H1 (cell line): ENCODE results near the gene CUEDC1. TPM values are rescaled to one million over a fixed set of nuclear protein-coding genes. Genes with fewer than 3 reads are reported as not detected.

Source experiments
- CTCF ChIA-PET: fragments of 300-600 bp; sonication (Branson Sonifier 250); formaldehyde crosslinking; loops from one replicate; lab custom pipeline; 2021; ENCODE audit not compliant: partially characterized antibody; lab: Charles Lee
- POLR2A ChIA-PET: fragments of 300-600 bp; sonication (Branson Sonifier 250); formaldehyde crosslinking; loops from one replicate; lab custom pipeline; 2021; ENCODE audit warnings: inconsistent platforms; ENCODE audit not compliant: partially characterized antibody; lab: Charles Lee
- DNase-seq, 2 experiments: peaks; one replicate each; pipeline versions ENCODE4 v3.0.0 to v3.0.0-alpha.2; 2010 to 2022; ENCODE audit warnings: low spot score in 2 of 2, low read depth in 1 of 2, mixed read lengths in 1 of 2
- FAIRE-seq: peaks from 2 replicates; lab custom pipeline; 2011; peaks lifted over from hg19 to GRCh38; lab: Jason Lieb, UNC
- H2AFZ ChIP-seq: 2 replicates; pipeline ENCODE4 v1.8.1; 2012; ENCODE audit warnings: low read length, inconsistent platforms
- H2AK5ac ChIP-seq: 2 replicates; pipeline ENCODE4 v1.6.1; 2013; ENCODE audit warnings: low read depth, low read length
- H2BK120ac ChIP-seq: replicated peaks from 2 replicates; pipeline ENCODE3; 2013; ENCODE audit warnings: low read depth, low read length, inconsistent platforms
- H2BK12ac ChIP-seq: 2 replicates; pipeline ENCODE4 v1.6.1; 2013; ENCODE audit warnings: low read depth, low read length
- H2BK15ac ChIP-seq: 2 replicates; pipeline ENCODE4 v1.6.1; 2013; ENCODE audit warnings: low read length
- H2BK20ac ChIP-seq: 2 replicates; pipeline ENCODE4 v1.6.1; 2013; ENCODE audit warnings: low read length
- H2BK5ac ChIP-seq: 2 replicates; pipeline ENCODE4 v1.6.1; 2013; ENCODE audit warnings: low read depth, low read length
- H3K14ac ChIP-seq: 2 replicates; pipeline ENCODE4 v1.6.1; 2013; ENCODE audit warnings: inconsistent platforms; ENCODE audit not compliant: insufficient read length
- H3K18ac ChIP-seq: 2 replicates; pipeline ENCODE4 v1.6.1; 2013; ENCODE audit warnings: low read length; ENCODE audit errors: extremely low read depth
- H3K23ac ChIP-seq: 2 replicates; pipeline ENCODE4 v1.6.1; 2013; ENCODE audit warnings: inconsistent platforms; ENCODE audit not compliant: insufficient read length
- H3K23me2 ChIP-seq: 2 replicates; pipeline ENCODE4 v1.6.1; 2013; ENCODE audit warnings: low read depth, low read length
- H3K27ac ChIP-seq: 2 replicates; pipeline ENCODE4 v1.6.1; 2011; ENCODE audit warnings: low read depth, low read length, inconsistent platforms
- H3K27me3 ChIP-seq, 4 experiments: replicated peaks in 1 of 4; 1 replicate in 1 of 4; 2 replicates in 3 of 4; pipeline versions ENCODE4 v1.6.1 to v1.8.1; 2011 to 2013; ENCODE audit warnings: low read length in 3 of 4, mild to moderate bottlenecking in 3 of 4, inconsistent platforms in 2 of 4, mixed read lengths in 2 of 4, moderate library complexity in 1 of 4; ENCODE audit not compliant: control insufficient read depth in 3 of 4, insufficient read depth in 3 of 4; ENCODE audit errors: extremely low read depth in 1 of 4
- H3K36me3 ChIP-seq, 4 experiments: 2 replicates each; pipeline versions ENCODE4 v1.6.1 to v1.8.1; 2011 to 2013; ENCODE audit warnings: mild to moderate bottlenecking in 4 of 4, low read length in 3 of 4, moderate library complexity in 2 of 4, control low read depth in 1 of 4, inconsistent platforms in 1 of 4; ENCODE audit not compliant: insufficient read depth in 4 of 4, control insufficient read depth in 2 of 4
- H3K4ac ChIP-seq: replicated peaks from 2 replicates; pipeline ENCODE3; 2013; ENCODE audit warnings: low read length, low read depth, mixed read lengths, inconsistent platforms; ENCODE audit not compliant: insufficient read length
- H3K4me1 ChIP-seq, 4 experiments: replicated peaks in 1 of 4; 1 replicate in 1 of 4; 2 replicates in 3 of 4; pipeline versions ENCODE4 v1.6.1 to v1.8.1; 2011 to 2013; ENCODE audit warnings: low read length in 3 of 4, inconsistent platforms in 2 of 4, mixed read lengths in 1 of 4; ENCODE audit not compliant: insufficient read depth in 4 of 4, control insufficient read depth in 3 of 4
- H3K4me2 ChIP-seq, 2 experiments: 2 replicates each; pipeline versions ENCODE4 v1.6.1 to v1.8.1; 2011 to 2013; ENCODE audit warnings: low read depth in 2 of 2, low read length in 2 of 2, control low read depth in 1 of 2, inconsistent platforms in 1 of 2, mild to moderate bottlenecking in 1 of 2; ENCODE audit not compliant: insufficient read depth in 1 of 2
- H3K4me3 ChIP-seq, 4 experiments: fragments of 200-600, 300-600 bp in 1 of 4; sonication (generic), shearing (Covaris generic), sonication (Bioruptor Twin) in 1 of 4; 2 replicates each; pipeline versions ENCODE4 v1.5.1 to v1.8.1; 2011 to 2016; ENCODE audit warnings: low read length in 4 of 4, low read depth in 3 of 4, control low read depth in 2 of 4, inconsistent platforms in 2 of 4, mild to moderate bottlenecking in 2 of 4, mixed read lengths in 1 of 4, moderate library complexity in 1 of 4; ENCODE audit not compliant: insufficient read depth in 2 of 4; ENCODE audit errors: extremely low read depth in 1 of 4
- H3K56ac ChIP-seq: replicated peaks from 2 replicates; pipeline ENCODE3; 2013; ENCODE audit warnings: low read depth, mild to moderate bottlenecking, mixed read lengths, low read length, inconsistent platforms; ENCODE audit not compliant: insufficient read length
- H3K79me1 ChIP-seq: 2 replicates; pipeline ENCODE4 v1.6.1; 2013; ENCODE audit warnings: low read depth, low read length, control low read depth
- H3K79me2 ChIP-seq, 2 experiments: 2 replicates each; pipeline versions ENCODE4 v1.6.1 to v1.8.1; 2012 to 2013; ENCODE audit warnings: low read length in 2 of 2, mild to moderate bottlenecking in 2 of 2, inconsistent platforms in 1 of 2; ENCODE audit not compliant: insufficient read depth in 2 of 2, control insufficient read depth in 1 of 2
- H3K9ac ChIP-seq, 4 experiments: replicated peaks in 1 of 4; 1 replicate in 1 of 4; 2 replicates in 3 of 4; pipeline versions ENCODE4 v1.6.1 to v1.8.1; 2011 to 2013; ENCODE audit warnings: low read depth in 3 of 4, low read length in 3 of 4, control low read depth in 2 of 4, mild to moderate bottlenecking in 2 of 4, moderate library complexity in 2 of 4, inconsistent platforms in 1 of 4; ENCODE audit errors: extremely low read depth in 1 of 4
- H3K9me3 ChIP-seq, 2 experiments: 2 replicates each; pipeline versions ENCODE4 v1.6.1 to v1.8.1; 2012 to 2013; ENCODE audit warnings: mild to moderate bottlenecking in 2 of 2, moderate library complexity in 2 of 2, control low read depth in 1 of 2, inconsistent platforms in 1 of 2, low read depth in 1 of 2, low read length in 1 of 2, mixed read lengths in 1 of 2; ENCODE audit not compliant: insufficient read depth in 2 of 2
- H4K20me1 ChIP-seq, 2 experiments: replicated peaks in 1 of 2; 2 replicates each; pipeline versions ENCODE3 to v1.8.1; 2011 to 2013; ENCODE audit warnings: inconsistent platforms in 2 of 2, low read length in 2 of 2, mild to moderate bottlenecking in 1 of 2; ENCODE audit not compliant: insufficient read depth in 2 of 2, control insufficient read depth in 1 of 2
- H4K5ac ChIP-seq: 2 replicates; pipeline ENCODE4 v1.6.1; 2013; ENCODE audit warnings: low read length, low read depth, mixed read lengths, inconsistent platforms; ENCODE audit not compliant: insufficient read length
- H4K8ac ChIP-seq: 2 replicates; pipeline ENCODE4 v1.8.0; 2013; ENCODE audit warnings: mild to moderate bottlenecking, moderate library complexity, low read length, inconsistent platforms; ENCODE audit not compliant: insufficient read depth; ENCODE audit errors: extremely low read depth
- H4K91ac ChIP-seq: replicated peaks from 2 replicates; pipeline ENCODE3; 2013; ENCODE audit warnings: low read length, mixed read lengths, inconsistent platforms; ENCODE audit not compliant: insufficient read length
- RFX5 ChIP-seq: IDR thresholded peaks from 2 replicates; pipeline ENCODE4 v1.6.1; 2011; ENCODE audit warnings: low read depth, low read length, improper control_type of control experiment, borderline replicate concordance
- SIN3A ChIP-seq, 2 experiments: IDR thresholded peaks in 1 of 2; conservative IDR thresholded peaks in 1 of 2; 2 replicates each; pipeline ENCODE4 v1.6.1; 2011 to 2012; ENCODE audit warnings: low read length in 2 of 2, improper control_type of control experiment in 1 of 2, low read depth in 1 of 2, mild to moderate bottlenecking in 1 of 2
- WGBS, 2 experiments: shearing (Covaris generic) in 1 of 2; methylation state at CpG; one replicate each; pipeline versions ENCODE4 v1.1.6 to v1.1.7; 2013 to 2015; ENCODE audit warnings: low lambda C conversion rate in 2 of 2, mixed read lengths in 2 of 2, inconsistent platforms in 1 of 2, low coverage in 1 of 2, missing lambda C conversion rate in 1 of 2; ENCODE audit not compliant: insufficient replicate concordance in 2 of 2, insufficient coverage in 1 of 2, insufficient read length in 1 of 2; ENCODE audit errors: extremely low coverage in 1 of 2, missing lambda C conversion rate in 1 of 2; 5-methylcytosine and 5-hydroxymethylcytosine counted together
- polyA plus RNA-seq, 7 experiments: library from polyadenylated mRNA; depleted of rRNA in 3 of 7; stranded (reverse) in 5 of 7; unstranded in 2 of 7; fragments of >200 nt in 5 of 7; fragments of 200-250 nt in 2 of 7; gene quantifications; 1 replicate in 5 of 7; 2 replicates in 1 of 7; 4 replicates in 1 of 7; pipeline versions ENCODE4 v1.2.1 to v1.2.3, GENCODE V29; 2011 to 2013; ENCODE audit warnings: missing spikeins in 2 of 7, mixed read lengths in 2 of 7
- total RNA-seq: library from RNA; stranded (reverse); fragmentation: NEBNext Ultra II Directional; extraction: Animal tissue kit (Norgen Biotek cat#: 25700); gene quantifications from 2 replicates; pipeline ENCODE4 v1.2.1, GENCODE V29; 2021

The CUEDC1 gene
- total and polyA plus RNA-seq, 2 of the 8 experiments (the other 6 are each of a cell fraction or from before 2014, with no cell fraction given): 4.0 to 10.7 TPM

DNA sequence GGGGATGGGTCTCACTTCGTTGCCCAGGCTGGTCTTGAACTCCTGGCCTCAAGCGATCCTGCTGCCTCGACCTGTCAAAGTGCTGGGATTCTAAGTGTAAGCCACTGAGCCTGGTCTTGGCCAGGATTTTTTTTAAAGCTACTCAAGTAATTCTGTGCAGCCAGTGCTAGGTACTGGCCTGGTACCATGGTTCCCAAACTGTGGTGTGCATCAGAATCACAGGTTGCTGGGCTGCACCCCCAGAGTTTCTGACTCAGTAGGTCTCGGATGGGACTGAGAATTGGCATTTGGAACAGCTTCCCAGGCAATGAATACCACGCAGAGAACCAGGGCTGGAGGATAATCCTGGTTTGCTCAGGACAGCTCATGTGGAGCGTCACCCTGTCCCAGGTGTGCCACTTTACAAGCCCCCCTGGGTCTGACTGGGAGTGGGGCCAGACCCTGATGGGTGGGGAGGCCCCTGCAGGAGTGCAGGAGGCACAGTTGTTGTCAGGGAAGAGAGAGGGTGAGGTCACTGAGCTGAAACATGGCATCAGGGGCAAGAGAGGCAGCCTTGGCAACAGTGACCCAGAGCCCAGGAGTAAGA, 94.7 kb downstream of the CUEDC1 start:
- no peak for FAIRE-seq
- Histone ChIP-seq H3K14ac (no peak overlapping the region), H3K4me3 (peak overlapping the region in 1 of 4 experiments; percentile 66; a peak in 2 of 8 replicates), H3K79me2 (no peaks in the 10 kb centered on the region), H3K18ac (no peak overlapping the region), H2BK15ac (no peak overlapping the region), H2BK12ac (0 out of 2 replicates have a peak overlapping the region, but pooled peaks have one; percentile 28), H3K56ac (no peak overlapping the region), H3K9me3 (no peaks in the 10 kb centered on the region), H2BK120ac (no peak overlapping the region), H4K91ac (peak overlapping the region; percentile 12), H3K23me2 (peaks cover 12% of the 10 kb centered on the region; the same call in 1 of the 2 replicates), H3K4me2 (peak overlapping the region; percentile 73 to 87), H4K20me1 (no peaks in the 10 kb centered on the region), H3K27ac (no peak overlapping the region), H4K5ac (no peak overlapping the region), H2AK5ac (no peak overlapping the region; the same call in 1 of the 2 replicates), H2BK20ac (no peak overlapping the region), H4K8ac (no peak overlapping the region), H2AFZ (no peak overlapping the region), H3K79me1 (no peaks in the 10 kb centered on the region), H2BK5ac (no peak overlapping the region), H3K36me3 (no peaks in the 10 kb centered on the region; a peak in 1 of 8 replicates), H3K27me3 (peaks cover 0 to 30% (median 26%) of the 10 kb centered on the region in 4 experiments; a peak in 5 of 7 replicates), H3K4me1 (peaks cover 0 to 16% (median 14%) of the 10 kb centered on the region in 4 experiments; a peak in 5 of 7 replicates), H3K4ac (no peak overlapping the region), H3K9ac (no peak overlapping the region), H3K23ac (no peak overlapping the region)
- POLR2A ChIA-PET: interaction anchor here (0.6 to 32.5 kb wide), 14 partner anchors 10 to 242 kb away, joined by 3 to 672 read pairs (median 4); partner anchors contain the start of genes CUEDC1, MRPS23, SRSF1 and VEZF1
- WGBS, 2 experiments: 90% methylated on average over 6 of the region's 6 CpGs; no CpG with 5 or more reads in 1 of the 2 experiments
- peak; percentile 51; the same call in 1 of the 2 replicates for TF ChIP-seq RFX5
- no peak for TF ChIP-seq SIN3A (conservative IDR thresholded peaks at IDR 0.05 in 1 of 2, IDR thresholded peaks at IDR 0.05 in 1 of 2; ENCODE audit: low read depth in 1 of 2, low read length in 2 of 2)
- DNase-seq: no peak
- CTCF ChIA-PET: interaction anchor here (0.6 to 19.8 kb wide), 29 partner anchors 8 to 750 kb away, joined by 3 to 384 read pairs (median 6); partner anchors contain the start of genes CUEDC1, MRPS23 and VEZF1
